Dendritic cell treated with granulocyte-macrophage colony-stimulating factor and Interleukin-4, amounts not matched to agents 40 ng/mL and 50 ng/mL, for 4 days (primary cell): ENCODE measurements around the gene NR1H2.
"Not testable (repeated sequence)": the region's sequence is repeated elsewhere in the genome, so short reads cannot be mapped to it uniquely, and the experiment has no call there.

Experiments
- H3K27ac Mint-ChIP-seq: one replicate; pipeline ENCODE4 v1.8.0; 2022; ENCODE audit warnings: mild to moderate bottlenecking, mixed read lengths
- H3K27me3 Mint-ChIP-seq: one replicate; pipeline ENCODE4 v1.8.0; 2022; ENCODE audit warnings: mild to moderate bottlenecking, mixed read lengths
- H3K36me3 Mint-ChIP-seq: one replicate; pipeline ENCODE4 v1.8.0; 2022; ENCODE audit warnings: low read depth, mixed read lengths
- H3K4me1 Mint-ChIP-seq: one replicate; pipeline ENCODE4 v1.8.0; 2022; ENCODE audit warnings: low read depth, mixed read lengths
- H3K4me3 Mint-ChIP-seq: one replicate; pipeline ENCODE4 v1.8.0; 2022; ENCODE audit warnings: mild to moderate bottlenecking, moderate library complexity, mixed read lengths
- H3K9me3 Mint-ChIP-seq: one replicate; pipeline ENCODE4 v1.8.0; 2022; ENCODE audit warnings: mixed read lengths
- intact Hi-C: fragments of 100-400 bp; cut with micrococcal nuclease; formaldehyde crosslinking; loops from one replicate; pipeline ENCODE4 v1.15.0; 2022

The NR1H2 gene

DNA sequence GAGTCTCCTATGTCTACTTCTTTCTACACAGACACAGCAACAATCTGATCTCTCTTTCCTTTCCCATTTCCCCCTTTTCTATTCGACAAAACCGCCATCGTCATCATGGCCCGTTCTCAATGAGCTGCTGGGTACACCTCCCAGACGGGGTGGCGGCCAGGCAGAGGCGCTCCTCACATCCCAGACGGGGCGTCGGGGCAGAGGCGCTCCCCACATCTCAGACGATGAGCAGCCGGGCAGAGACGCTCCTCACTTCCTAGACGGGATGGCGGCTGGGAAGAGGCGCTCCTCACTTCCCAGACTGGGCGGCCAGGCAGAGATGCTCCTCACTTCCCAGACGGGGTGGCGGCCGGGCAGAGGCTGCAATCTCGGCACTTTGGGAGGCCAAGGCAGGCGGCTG lies 14.7 kb downstream of the NR1H2 start:
- intact Hi-C loops, H3K27ac Mint-ChIP-seq, H3K9me3 Mint-ChIP-seq, H3K4me3 Mint-ChIP-seq, H3K27me3 Mint-ChIP-seq: not testable (repeated sequence)
- peaks cover 61% of the 10 kb centered on the region for H3K36me3 Mint-ChIP-seq
- H3K4me1 Mint-ChIP-seq = peaks cover 36% of the 10 kb centered on the region

DNA sequence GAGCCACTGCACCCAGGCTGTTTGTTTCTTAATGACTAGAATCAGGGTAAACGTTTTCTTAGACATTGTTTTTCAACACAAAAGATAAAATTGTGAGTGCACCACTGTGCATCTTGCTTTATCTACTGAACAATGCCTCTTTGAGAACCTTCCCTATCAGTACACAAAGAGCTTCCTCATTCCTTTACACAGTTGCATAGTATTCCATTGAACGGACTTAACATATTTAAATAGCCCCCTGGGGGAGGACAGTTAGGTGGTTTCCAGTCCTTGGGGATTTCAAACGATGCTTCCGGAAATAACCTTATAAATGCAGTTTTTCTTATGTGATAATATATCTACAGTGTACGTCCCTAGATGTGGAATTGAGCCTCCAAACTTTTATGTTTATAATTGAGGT lies 16.5 kb downstream of the NR1H2 start:
- Mint-ChIP-seq H3K4me3 (no peak overlapping the region), H3K27ac (no peak overlapping the region), H3K36me3 (peaks cover 57% of the 10 kb centered on the region), H3K4me1 (peaks cover 20% of the 10 kb centered on the region), H3K9me3 (no peaks in the 10 kb centered on the region), H3K27me3 (no peaks in the 10 kb centered on the region)
- intact Hi-C loops = no loop called here

DNA sequence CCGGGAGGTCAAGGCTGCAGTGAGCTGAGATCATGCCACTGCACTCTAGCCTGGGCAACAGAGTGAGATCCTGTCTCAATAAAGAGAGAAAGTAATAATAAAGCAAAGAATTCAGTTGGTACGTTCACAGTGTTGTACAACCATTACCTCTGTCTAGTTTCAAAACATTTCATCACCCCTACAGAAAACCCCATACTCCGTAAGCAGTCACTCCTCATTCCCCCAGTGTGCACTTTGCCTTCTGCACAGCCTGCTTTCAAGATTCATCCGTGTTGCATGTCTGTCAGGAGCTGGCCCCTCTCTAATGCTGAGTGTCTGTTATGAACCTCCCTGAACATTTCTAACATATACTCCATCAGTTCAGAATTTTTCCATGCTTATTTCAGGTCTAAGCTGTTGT lies 17.3 kb downstream of the NR1H2 start:
- no peak overlapping the region for H3K27ac Mint-ChIP-seq
- H3K36me3 Mint-ChIP-seq = peaks cover 63% of the 10 kb centered on the region
- H3K9me3 Mint-ChIP-seq = no peaks in the 10 kb centered on the region
- peaks cover 11% of the 10 kb centered on the region for H3K4me1 Mint-ChIP-seq
- no peak overlapping the region for H3K4me3 Mint-ChIP-seq
- H3K27me3 Mint-ChIP-seq = no peaks in the 10 kb centered on the region
- intact Hi-C loops = no loop called here

DNA sequence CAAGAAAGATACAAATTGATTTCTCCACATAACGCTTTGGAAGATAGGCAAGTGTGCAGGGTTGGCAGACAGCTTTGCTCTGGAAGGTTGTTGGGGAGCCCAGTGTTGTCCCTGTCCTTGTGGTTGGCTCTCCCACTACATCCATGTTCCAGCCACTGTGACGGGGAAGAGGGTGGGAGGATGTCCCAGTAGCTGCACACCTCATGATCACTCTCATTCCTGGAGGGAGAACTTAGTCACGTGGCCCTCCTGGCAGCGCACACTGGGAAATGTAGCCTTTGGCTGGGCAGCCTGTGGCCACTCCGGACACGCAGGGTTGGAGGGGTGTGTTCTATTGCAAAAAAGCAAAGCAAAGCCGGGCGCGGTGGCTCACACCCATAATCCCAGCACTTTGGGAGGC lies 17.8 kb downstream of the NR1H2 start:
- peaks cover 10% of the 10 kb centered on the region for H3K4me1 Mint-ChIP-seq
- no peaks in the 10 kb centered on the region for H3K27me3 Mint-ChIP-seq
- no peak overlapping the region for H3K27ac Mint-ChIP-seq
- intact Hi-C loops = no loop called here
- H3K4me3 Mint-ChIP-seq = no peak overlapping the region
- H3K36me3 Mint-ChIP-seq = peaks cover 67% of the 10 kb centered on the region
- no peaks in the 10 kb centered on the region for H3K9me3 Mint-ChIP-seq

DNA sequence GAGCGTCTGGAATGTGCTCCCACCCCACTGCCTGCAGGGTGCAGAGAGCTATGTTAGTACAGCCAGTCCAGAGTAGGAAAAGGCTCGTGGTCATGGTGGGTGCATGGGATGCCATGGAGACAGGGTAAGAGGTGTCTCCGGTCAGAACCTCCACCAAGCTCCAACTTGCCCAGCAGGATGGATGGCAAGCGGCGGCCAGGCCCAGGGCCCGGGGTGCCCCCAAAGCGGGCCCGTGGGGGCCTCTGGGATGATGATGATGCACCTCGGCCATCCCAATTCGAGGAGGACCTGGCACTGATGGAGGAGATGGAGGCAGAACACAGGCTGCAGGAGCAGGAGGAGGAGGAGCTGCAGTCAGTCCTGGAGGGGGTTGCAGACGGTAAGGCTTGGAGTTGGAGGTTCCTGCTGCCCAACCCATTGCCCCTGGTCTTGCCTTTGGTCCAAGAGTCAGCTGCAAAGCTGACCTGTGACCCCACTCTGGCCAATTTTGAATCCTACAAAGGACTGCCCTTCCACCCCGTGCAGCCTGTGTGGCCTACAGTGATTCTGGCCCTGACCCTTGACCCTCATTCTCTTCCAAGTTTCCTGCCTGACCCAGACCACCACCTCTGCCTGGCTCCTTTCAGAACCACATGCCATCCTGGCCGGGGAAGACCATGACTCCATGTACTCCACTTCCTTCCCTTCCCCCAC lies 22.6 kb downstream of the NR1H2 start:
- Mint-ChIP-seq H3K4me1 (peaks cover 4% of the 10 kb centered on the region), H3K27ac (no peak overlapping the region), H3K27me3 (no peaks in the 10 kb centered on the region), H3K4me3 (no peak overlapping the region), H3K36me3 (peaks cover 74% of the 10 kb centered on the region), H3K9me3 (no peaks in the 10 kb centered on the region)
- intact Hi-C loops = no loop called here

DNA sequence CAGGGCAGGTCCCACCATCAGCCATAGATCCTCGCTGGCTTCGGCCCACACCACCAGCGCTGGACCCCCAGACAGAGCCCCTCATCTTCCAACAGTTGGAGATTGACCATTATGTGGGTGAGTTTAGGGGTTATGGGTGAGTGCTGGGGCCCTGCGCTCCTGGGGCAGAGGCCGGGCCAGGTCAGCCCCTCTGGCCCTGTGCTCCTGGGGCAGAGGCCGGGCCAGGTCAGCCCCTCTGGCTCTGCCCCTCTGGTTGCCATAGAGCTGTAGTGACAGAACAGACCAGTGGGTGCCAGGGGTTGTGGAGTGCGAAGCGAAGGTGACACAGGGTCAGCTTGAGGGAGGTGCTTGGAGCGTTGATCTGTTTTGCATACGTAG lies 23.1 kb downstream of the NR1H2 start:
- intact Hi-C loops = no loop called here
- H3K9me3 Mint-ChIP-seq = no peaks in the 10 kb centered on the region
- no peak overlapping the region for H3K27ac Mint-ChIP-seq
- H3K4me1 Mint-ChIP-seq = no peaks in the 10 kb centered on the region
- H3K27me3 Mint-ChIP-seq = no peaks in the 10 kb centered on the region
- H3K36me3 Mint-ChIP-seq = peaks cover 74% of the 10 kb centered on the region
- H3K4me3 Mint-ChIP-seq = no peak overlapping the region

DNA sequence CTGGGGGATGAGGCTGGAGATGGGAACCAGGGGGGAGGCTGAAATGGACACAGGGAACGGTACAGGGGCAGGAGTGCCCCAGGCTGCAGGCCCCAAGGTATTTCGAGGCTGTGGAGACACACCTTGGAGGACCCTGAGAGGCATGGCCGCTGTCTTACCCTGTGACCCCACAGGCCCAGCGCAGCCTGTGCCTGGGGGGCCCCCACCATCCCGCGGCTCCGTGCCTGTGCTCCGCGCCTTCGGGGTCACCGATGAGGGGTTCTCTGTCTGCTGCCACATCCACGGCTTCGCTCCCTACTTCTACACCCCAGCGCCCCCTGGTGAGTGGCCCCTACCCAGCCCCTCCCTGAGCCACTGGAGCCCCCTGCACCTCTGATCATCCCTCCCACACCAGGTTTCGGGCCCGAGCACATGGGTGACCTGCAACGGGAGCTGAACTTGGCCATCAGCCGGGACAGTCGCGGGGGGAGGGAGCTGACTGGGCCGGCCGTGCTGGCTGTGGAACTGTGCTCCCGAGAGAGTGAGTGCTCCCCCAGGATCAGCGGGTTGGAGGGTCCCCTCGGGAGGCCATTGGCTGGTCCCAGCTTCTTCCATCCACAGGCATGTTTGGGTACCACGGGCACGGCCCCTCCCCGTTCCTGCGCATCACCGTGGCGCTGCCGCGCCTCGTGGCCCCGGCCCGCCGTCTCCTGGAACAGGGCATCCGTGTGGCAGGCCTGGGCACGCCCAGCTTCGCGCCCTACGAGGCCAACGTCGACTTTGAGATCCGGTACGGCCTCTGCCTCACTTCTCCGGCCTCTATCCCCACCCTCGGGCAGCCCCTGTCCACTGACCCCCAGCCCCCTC lies 25.6 kb downstream of the NR1H2 start:
- intact Hi-C loops = no loop called here
- H3K27me3 Mint-ChIP-seq = no peaks in the 10 kb centered on the region
- peaks cover 85% of the 10 kb centered on the region for H3K36me3 Mint-ChIP-seq

DNA sequence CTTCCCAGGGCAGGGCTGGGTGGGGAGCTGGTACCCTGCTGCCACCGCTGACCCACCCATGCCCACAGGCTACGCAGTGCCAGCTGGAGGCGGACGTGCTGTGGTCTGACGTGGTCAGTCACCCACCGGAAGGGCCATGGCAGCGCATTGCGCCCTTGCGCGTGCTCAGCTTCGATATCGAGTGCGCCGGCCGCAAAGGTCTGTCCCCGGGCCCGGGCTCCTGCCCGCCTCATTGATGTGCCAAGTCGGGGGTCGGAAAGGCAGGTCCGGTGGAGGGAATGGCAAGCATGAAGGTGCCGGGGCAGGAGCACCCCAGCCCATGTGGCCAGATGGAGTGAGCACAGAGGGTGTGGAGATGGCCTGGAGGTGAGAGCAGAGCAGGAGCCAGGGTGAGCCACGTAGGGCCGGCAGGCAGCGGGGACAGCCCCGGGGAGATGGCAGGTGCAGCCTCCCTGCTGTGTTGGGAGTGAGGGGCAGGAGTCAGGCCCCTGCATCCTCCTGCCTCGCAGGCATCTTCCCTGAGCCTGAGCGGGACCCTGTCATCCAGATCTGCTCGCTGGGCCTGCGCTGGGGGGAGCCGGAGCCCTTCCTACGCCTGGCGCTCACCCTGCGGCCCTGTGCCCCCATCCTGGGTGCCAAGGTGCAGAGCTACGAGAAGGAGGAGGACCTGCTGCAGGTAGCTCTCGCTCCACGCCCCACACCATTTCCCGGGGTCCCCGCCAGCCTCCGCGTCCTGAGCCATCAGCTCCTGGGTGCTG lies 26.5 kb downstream of the NR1H2 start:
- intact Hi-C loops = no loop called here
- Mint-ChIP-seq H3K36me3 (peaks cover 89% of the 10 kb centered on the region), H3K27me3 (no peaks in the 10 kb centered on the region), H3K9me3 (no peaks in the 10 kb centered on the region), H3K4me3 (no peak overlapping the region), H3K4me1 (no peaks in the 10 kb centered on the region), H3K27ac (no peak overlapping the region)

More for the DNA sequence above, 25.6 kb downstream of the NR1H2 start:
- no peaks in the 10 kb centered on the region for H3K4me1 Mint-ChIP-seq
- no peak overlapping the region for H3K27ac Mint-ChIP-seq
- H3K4me3 Mint-ChIP-seq = no peak overlapping the region
- H3K9me3 Mint-ChIP-seq = no peaks in the 10 kb centered on the region

DNA sequence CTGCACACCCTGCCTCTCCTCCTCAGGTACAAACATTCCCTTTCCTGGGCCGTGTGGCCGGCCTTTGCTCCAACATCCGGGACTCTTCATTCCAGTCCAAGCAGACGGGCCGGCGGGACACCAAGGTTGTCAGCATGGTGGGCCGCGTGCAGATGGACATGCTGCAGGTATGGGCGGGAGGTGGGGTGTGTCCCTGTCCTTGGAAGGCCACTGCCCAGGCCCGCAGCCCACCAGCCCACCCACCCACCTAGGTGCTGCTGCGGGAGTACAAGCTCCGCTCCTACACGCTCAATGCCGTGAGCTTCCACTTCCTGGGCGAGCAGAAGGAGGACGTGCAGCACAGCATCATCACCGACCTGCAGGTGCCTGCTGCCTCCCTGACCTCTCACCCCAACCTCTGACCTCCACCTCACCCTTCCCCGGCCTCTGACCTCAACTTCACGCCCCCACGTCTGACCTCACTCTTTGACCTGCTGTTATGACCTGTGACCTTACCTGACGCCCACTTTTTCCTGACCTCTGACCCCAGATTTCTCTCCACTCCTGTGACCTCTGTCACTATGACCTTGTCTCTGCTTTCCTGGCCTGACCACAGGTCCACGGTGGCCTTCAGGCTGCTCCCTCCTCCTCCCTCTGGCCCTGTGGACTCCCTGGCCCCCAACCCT lies 30.0 kb downstream of the NR1H2 start:
- peaks cover 98% of the 10 kb centered on the region for H3K36me3 Mint-ChIP-seq
- H3K27me3 Mint-ChIP-seq = no peaks in the 10 kb centered on the region
- no peaks in the 10 kb centered on the region for H3K9me3 Mint-ChIP-seq
- intact Hi-C loops = no loop called here
- no peak overlapping the region for H3K27ac Mint-ChIP-seq
- no peaks in the 10 kb centered on the region for H3K4me1 Mint-ChIP-seq
- H3K4me3 Mint-ChIP-seq = no peak overlapping the region

DNA sequence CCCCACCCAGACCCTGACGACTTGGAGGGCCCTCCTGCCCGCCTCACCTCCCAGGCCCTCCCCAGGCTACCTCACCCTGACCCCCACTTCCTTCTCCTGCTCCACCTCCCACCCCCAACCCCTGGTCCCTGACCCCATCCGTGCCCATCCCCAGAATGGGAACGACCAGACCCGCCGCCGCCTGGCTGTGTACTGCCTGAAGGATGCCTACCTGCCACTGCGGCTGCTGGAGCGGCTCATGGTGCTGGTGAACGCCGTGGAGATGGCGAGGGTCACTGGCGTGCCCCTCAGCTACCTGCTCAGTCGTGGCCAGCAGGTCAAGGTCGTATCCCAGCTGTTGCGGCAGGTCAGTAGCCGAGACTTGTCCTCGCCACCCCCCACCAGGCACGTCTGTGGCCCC lies 30.6 kb downstream of the NR1H2 start:
- Mint-ChIP-seq H3K27ac (no peak overlapping the region), H3K9me3 (no peaks in the 10 kb centered on the region), H3K4me3 (no peak overlapping the region), H3K27me3 (no peaks in the 10 kb centered on the region), H3K36me3 (peaks cover 98% of the 10 kb centered on the region), H3K4me1 (no peaks in the 10 kb centered on the region)
- intact Hi-C loops = no loop called here

DNA sequence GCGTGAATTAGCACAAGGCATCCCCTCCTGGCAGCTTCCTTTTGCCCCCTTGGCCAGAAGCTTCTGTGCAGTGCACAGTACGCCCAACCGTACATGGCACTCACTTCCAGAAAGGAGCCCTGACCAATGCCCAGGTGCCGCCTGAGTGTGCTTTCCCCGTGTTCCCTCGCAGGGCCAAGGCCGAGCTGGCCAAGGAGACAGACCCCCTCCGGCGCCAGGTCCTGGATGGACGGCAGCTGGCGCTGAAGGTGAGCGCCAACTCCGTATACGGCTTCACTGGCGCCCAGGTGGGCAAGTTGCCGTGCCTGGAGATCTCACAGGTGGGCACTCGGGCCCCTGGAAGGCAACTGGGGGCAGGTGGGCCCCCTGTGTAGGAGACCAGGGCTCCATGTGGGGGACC lies 33.1 kb downstream of the NR1H2 start:
- Mint-ChIP-seq H3K4me3 (no peak overlapping the region), H3K27ac (no peak overlapping the region), H3K9me3 (no peaks in the 10 kb centered on the region), H3K4me1 (peaks cover 2% of the 10 kb centered on the region), H3K27me3 (no peaks in the 10 kb centered on the region), H3K36me3 (peaks cover 98% of the 10 kb centered on the region)
- intact Hi-C loops = no loop called here

DNA sequence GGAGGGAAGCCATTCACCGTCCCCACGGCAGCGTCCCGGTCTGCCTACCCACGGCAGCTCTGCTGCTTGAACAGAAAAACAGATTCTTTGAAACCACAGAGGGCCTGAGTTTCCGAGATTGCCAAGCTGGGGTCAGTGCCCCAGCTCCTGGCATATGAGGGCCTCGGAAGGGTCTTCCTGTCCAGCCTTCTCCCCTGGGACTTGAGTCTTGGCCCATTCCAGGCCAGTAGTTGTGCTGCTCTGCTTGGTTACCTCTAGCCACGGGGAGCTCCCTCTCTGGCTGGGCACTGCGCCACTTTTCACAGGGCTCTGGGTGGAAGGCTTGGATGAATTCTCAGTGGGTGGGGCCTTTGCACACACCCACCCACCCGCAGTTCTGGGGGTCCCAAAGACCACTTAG lies 33.9 kb downstream of the NR1H2 start:
- H3K27ac Mint-ChIP-seq = no peak overlapping the region
- intact Hi-C loops = no loop called here
- no peaks in the 10 kb centered on the region for H3K9me3 Mint-ChIP-seq
- H3K4me3 Mint-ChIP-seq = no peak overlapping the region
- H3K4me1 Mint-ChIP-seq = peaks cover 10% of the 10 kb centered on the region
- H3K36me3 Mint-ChIP-seq = peaks cover 96% of the 10 kb centered on the region
- H3K27me3 Mint-ChIP-seq = no peaks in the 10 kb centered on the region

DNA sequence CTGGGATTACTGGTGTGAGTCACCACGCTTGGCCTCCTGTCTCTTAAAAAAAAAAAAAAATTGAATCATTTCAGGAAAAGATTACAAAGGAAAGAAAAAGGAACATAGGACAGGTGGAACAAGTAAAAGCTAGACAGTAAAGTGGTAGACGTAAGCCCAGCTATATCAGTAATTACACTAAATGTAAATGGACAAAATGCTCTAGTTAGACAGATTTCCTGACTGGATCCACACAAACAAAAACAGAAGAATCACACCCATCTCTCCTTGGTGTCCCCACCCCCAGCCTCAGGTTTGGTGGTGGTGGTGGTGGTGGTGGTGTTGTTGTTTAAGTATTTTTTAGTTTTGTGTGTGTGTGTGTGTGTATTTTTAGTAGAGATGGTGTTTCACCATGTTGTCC lies 36.2 kb downstream of the NR1H2 start:
- Mint-ChIP-seq H3K4me1 (peaks cover 30% of the 10 kb centered on the region), H3K9me3 (no peaks in the 10 kb centered on the region), H3K27ac (no peak overlapping the region), H3K36me3 (peaks cover 73% of the 10 kb centered on the region), H3K4me3 (no peak overlapping the region), H3K27me3 (no peaks in the 10 kb centered on the region)
- intact Hi-C loops = no loop called here

DNA sequence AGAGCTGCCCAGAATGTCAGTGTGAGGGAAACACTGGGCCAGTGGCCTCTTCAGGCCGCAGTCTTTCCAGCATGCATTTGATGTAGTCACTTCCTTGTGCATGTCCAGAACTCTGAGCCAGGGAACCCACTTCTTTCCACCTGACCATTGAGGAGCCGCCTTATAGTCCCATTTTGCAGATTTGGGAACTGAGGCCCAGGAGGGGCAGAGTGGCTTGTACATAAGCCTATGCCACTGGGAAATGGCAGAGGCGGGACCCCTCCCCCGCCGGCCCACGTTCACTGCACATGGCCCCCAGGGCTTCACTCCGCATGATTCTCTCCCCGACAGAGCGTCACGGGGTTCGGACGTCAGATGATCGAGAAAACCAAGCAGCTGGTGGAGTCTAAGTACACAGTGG lies 36.8 kb downstream of the NR1H2 start:
- intact Hi-C loops = no loop called here
- peaks cover 3% of the 10 kb centered on the region for H3K27me3 Mint-ChIP-seq
- H3K36me3 Mint-ChIP-seq = peaks cover 69% of the 10 kb centered on the region
- H3K4me1 Mint-ChIP-seq = peaks cover 30% of the 10 kb centered on the region
- H3K9me3 Mint-ChIP-seq = no peaks in the 10 kb centered on the region
- no peak overlapping the region for H3K27ac Mint-ChIP-seq
- H3K4me3 Mint-ChIP-seq = no peak overlapping the region
